GM10248 (cell line): ENCODE results near the gene TNIK.

Experiments used
- CTCF ChIA-PET: fragments of 300-600 bp; sonication (Branson Sonifier 250); formaldehyde crosslinking; extraction: SDS; loops from one replicate; lab custom pipeline; 2021; ENCODE audit warnings: antibody characterized with exemption; lab: Yijun Ruan, JAX
- POLR2A ChIA-PET: fragments of 350-650 bp; sonication (Branson Sonifier 250); formaldehyde crosslinking; extraction: SDS; loops from one replicate; lab custom pipeline; 2020; ENCODE audit warnings: antibody characterized with exemption; lab: Yijun Ruan, JAX
- DNase-seq: peaks from one replicate; pipeline ENCODE4 v3.0.0; 2012; ENCODE audit errors: extremely low spot score
- CTCF ChIP-seq: IDR thresholded peaks from 2 replicates; pipeline ENCODE4 v1.5.1; 2012; ENCODE audit warnings: mild to moderate bottlenecking, low read depth; ENCODE audit errors: extremely low read depth, missing control alignments, control extremely low read depth

TNIK gene

GRCh38 chr3:171379961-171380483 lies 80.2 kb downstream of the TNIK start:
- TF ChIP-seq CTCF, result no peak
- ChIA-PET CTCF (interaction anchor here (0.8 to 3.7 kb wide), 9 partner anchors 8 to 193 kb away, joined by 3 to 28 read pairs (median 3); no protein-coding TSS in a partner anchor), POLR2A (no interaction called here)
- DNase-seq, result no peak

GRCh38 chr3:171379281-171379680 lies 80.9 kb downstream of the TNIK start:
- ChIA-PET POLR2A (no interaction called here), CTCF (interaction anchor here (1.1 to 3.7 kb wide), 6 partner anchors 9 to 192 kb away, joined by 3 to 28 read pairs (median 3); no protein-coding TSS in a partner anchor)
- no peak for TF ChIP-seq CTCF
- no peak for DNase-seq

GRCh38 chr3:171378586-171378985 lies 81.6 kb downstream of the TNIK start:
- no peak for TF ChIP-seq CTCF
- POLR2A ChIA-PET, result no interaction called here
- no peak for DNase-seq
- CTCF ChIA-PET, result interaction anchor here (1.1 to 3.7 kb wide), 3 partner anchors 8 to 73 kb away, joined by 3 to 28 read pairs (median 3); no protein-coding TSS in a partner anchor

GRCh38 chr3:171377859-171378258 lies 82.3 kb downstream of the TNIK start:
- ChIA-PET POLR2A (no interaction called here), CTCF (interaction anchor here (1.7 kb wide), 1 partner anchor 9 kb away, joined by 5 read pairs; no protein-coding TSS in a partner anchor)
- no peak for DNase-seq
- TF ChIP-seq CTCF, result no peak

- ChIA-PET CTCF (interaction anchor here (1.7 kb wide), 1 partner anchor 8 kb away, joined by 5 read pairs; no protein-coding TSS in a partner anchor), POLR2A (no interaction called here)
- no peak for TF ChIP-seq CTCF
- no peak for DNase-seq
These were observed 83.6 kb downstream of the TNIK start for GRCh38 chr3:171376596-171376947.

GRCh38 chr3:171375666-171376595 lies 84.3 kb downstream of the TNIK start:
- CTCF ChIA-PET, result interaction anchor here (1.1 to 1.8 kb wide), 2 partner anchors 12 to 30 kb away, joined by 3 to 4 read pairs; no protein-coding TSS in a partner anchor
- TF ChIP-seq CTCF, result no peak
- no peak for DNase-seq
- POLR2A ChIA-PET, result no interaction called here
